ENCODE results near the gene FBH1. TPM values are rescaled to one million over a fixed set of nuclear protein-coding genes. Genes with fewer than 3 reads are reported as not detected.

FBH1 gene
- total and polyA plus RNA-seq, 2 experiments from 2014 or later, result 62.5 to 90.8 TPM

DNA sequence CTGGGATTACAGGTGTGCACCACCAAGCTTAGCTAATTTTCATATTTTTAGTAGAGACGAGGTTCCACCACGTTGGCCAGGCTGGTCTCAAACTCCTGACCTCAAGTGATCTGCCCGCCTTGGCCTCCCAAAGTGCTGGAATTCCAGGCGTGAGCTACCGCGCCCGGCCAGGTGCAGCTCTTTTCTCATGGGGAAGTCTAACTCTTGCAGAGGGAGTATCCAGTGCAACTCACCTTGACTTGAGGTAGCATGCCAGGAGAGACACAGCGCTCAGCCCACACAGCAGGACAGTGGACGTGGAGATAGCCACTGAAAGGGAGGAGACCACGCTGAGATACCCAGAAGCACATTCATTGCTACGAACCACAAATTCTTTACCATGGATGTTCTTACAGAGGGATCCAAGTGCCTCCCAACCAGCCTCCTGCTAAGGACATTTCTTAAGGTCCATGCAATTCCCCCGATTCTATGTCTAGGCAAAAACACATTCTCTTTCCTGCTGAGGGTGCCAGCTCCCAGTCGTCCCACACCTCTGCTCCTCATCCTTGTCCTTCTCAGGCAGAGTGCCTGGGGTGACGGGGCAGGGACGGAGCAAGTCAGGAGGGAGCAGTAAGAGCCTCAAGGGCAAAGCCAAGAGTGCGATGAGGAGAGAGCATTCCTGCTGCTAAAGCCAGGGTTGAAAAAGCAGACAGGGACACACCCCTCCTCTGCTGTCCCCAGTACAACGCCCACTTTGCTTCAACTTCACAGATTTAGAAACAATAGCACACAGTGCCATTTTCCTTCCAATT, 66.3 kb downstream of the FBH1 start (continued):
- no peak for TF ChIP-seq ZNF462 (CRISPR knock-in tag; IDR thresholded peaks at IDR 0.05)
- TF ChIP-seq ETS1 (IDR thresholded peaks at IDR 0.05), result no peak

- Histone ChIP-seq H3K79me2 (replicated peaks; ENCODE audit: insufficient read depth) (no peaks in the 10 kb centered on the region), H3K9me2 (ENCODE audit: insufficient read depth) (no peaks in the 10 kb centered on the region), H3K4me1 (ENCODE audit: insufficient read depth) (no peaks in the 10 kb centered on the region; the same call in 1 of the 2 replicates), H3K27me3 (ENCODE audit: insufficient read depth) (no peaks in the 10 kb centered on the region), H3K27ac (ENCODE audit: low read depth) (no peak overlapping the region), H3F3A (replicated peaks; ENCODE audit: low read depth) (no peaks in the 10 kb centered on the region), H3K4me3 (no peak overlapping the region), H2AFZ (no peak overlapping the region), H4K20me1 (replicated peaks; ENCODE audit: insufficient read depth) (no peaks in the 10 kb centered on the region), H3K36me3 (ENCODE audit: insufficient read depth) (no peaks in the 10 kb centered on the region), H3K4me2 (no peak overlapping the region)
- Mint-ChIP-seq H3K4me1 (peaks cover 9% of the 10 kb centered on the region), H3K27me3 (ENCODE audit: insufficient read depth, low read depth, poor library complexity) (peaks cover 8% of the 10 kb centered on the region), H3K27ac (no peak overlapping the region), H3K9me3 (no peaks in the 10 kb centered on the region), H3K4me3 (no peak overlapping the region), H3K36me3 (ENCODE audit: low read depth) (no peaks in the 10 kb centered on the region)
- ATAC-seq (no peak), DNase-seq (ENCODE audit: low spot score) (no peak)
- TF ChIP-seq JUNB (IDR thresholded peaks at IDR 0.05; ENCODE audit: unreplicated experiment) (no peak), EZH2phosphoT487 (IDR thresholded peaks at IDR 0.05; ENCODE audit: unreplicated experiment) (no peak), EZH2 (IDR thresholded peaks at IDR 0.05; ENCODE audit: low read depth, unreplicated experiment) (no peak), STAT1 (IDR thresholded peaks at IDR 0.05; ENCODE audit: unreplicated experiment) (no peak), CREB1 (CRISPR knock-in tag; IDR thresholded peaks at IDR 0.05; ENCODE audit: low read depth) (no peak), ZNF331 (CRISPR knock-in tag; IDR thresholded peaks at IDR 0.05; ENCODE audit: low read depth) (no peak), POLR2AphosphoS5 (IDR thresholded peaks at IDR 0.05; ENCODE audit: low read depth) (no peak), NANOG (IDR thresholded peaks at IDR 0.05; ENCODE audit: borderline replicate concordance) (no peak), CTCF (conservative IDR thresholded peaks at IDR 0.05; ENCODE audit: low read depth in 2 of 2) (no peak), ZNF114 (CRISPR knock-in tag; IDR thresholded peaks at IDR 0.05) (no peak), ETS1 (IDR thresholded peaks at IDR 0.05) (no peak)
These were observed 68.0 kb downstream of the FBH1 start for GRCh38 chr10:5958077-5958476.
